HCT116 (cell line): Measurements from ENCODE around the gene TPR. TPM values are rescaled to one million over a fixed set of nuclear protein-coding genes. Genes with fewer than 3 reads are reported as not detected.

ENCODE experiments used
- ATAC-seq: fragments of 200-7000 bp; cut with Tn5 transposase; 2 replicates; pipeline ENCODE4 v1.9.1; 2020; ENCODE audit warnings: mild to moderate bottlenecking, moderate library complexity
- BruUV-seq: library from RNA; stranded (reverse); fragments of 400-500 nt; replicated peaks from 2 replicates; lab custom pipeline; 2021; lab: Mats Ljungman, UMichigan
- CTCF ChIA-PET: fragments of 300-600 bp; sonication (Branson Sonifier 250); formaldehyde crosslinking; loops from one replicate; lab custom pipeline; 2021; ENCODE audit warnings: antibody characterized with exemption; lab: Charles Lee
- POLR2A ChIA-PET: fragments of 300-600, 350-600 bp; sonication (Branson Sonifier 250); formaldehyde crosslinking; loops from one replicate; lab custom pipeline; 2021; ENCODE audit warnings: antibody characterized with exemption; lab: Charles Lee
- RAD21 ChIA-PET, 2 experiments: fragments of 300-600 bp; sonication (Branson Sonifier 250); formaldehyde crosslinking; loops; one replicate each; lab custom pipeline; 2023; ENCODE audit warnings: low total read pairs in 2 of 2; ENCODE audit not compliant: uncharacterized antibody in 2 of 2, unreplicated experiment in 2 of 2, low non-redundant PET in 1 of 2; lab: Charles Lee
- DNase-seq: peaks from one replicate; pipeline ENCODE4 v3.0.0-alpha.2; 2010; ENCODE audit warnings: low read depth, low spot score
- H2AFZ ChIP-seq: fragments of 200-600 bp; shearing (Covaris generic), sonication (generic); 2 replicates; pipeline ENCODE4 v1.6.1; 2017; ENCODE audit warnings: low read depth, mixed run types, mixed read lengths, antibody characterized with exemption, low read length; ENCODE audit not compliant: poor library complexity, severe bottlenecking
- H3K27ac ChIP-seq: 2 replicates; pipeline ENCODE4 v1.5.1; 2012; ENCODE audit warnings: low read depth, low read length
- H3K27me3 ChIP-seq: fragments of 200-600 bp; sonication (generic); 2 replicates; pipeline ENCODE4 v1.6.1; 2016; ENCODE audit warnings: mixed run types, low read length, mixed read lengths; ENCODE audit not compliant: insufficient read depth
- H3K36me3 ChIP-seq, 2 experiments: fragments of 200-500 bp in 1 of 2; fragments of 200-600 bp in 1 of 2; sonication (Bioruptor generic) in 1 of 2; sonication (generic) in 1 of 2; 2 replicates each; pipeline versions ENCODE4 v1.5.1 to v1.6.1; 2014 to 2016; ENCODE audit warnings: low read length in 2 of 2, inconsistent platforms in 1 of 2, mixed read lengths in 1 of 2, mixed run types in 1 of 2; ENCODE audit not compliant: insufficient read depth in 2 of 2, control insufficient read depth in 1 of 2
- H3K4me1 ChIP-seq, 2 experiments: fragments of 200-600 bp in 1 of 2; sonication (generic) in 1 of 2; 2 replicates each; pipeline versions ENCODE4 v1.5.1 to v1.6.1; 2012 to 2017; ENCODE audit warnings: low read length in 2 of 2, inconsistent platforms in 1 of 2, mild to moderate bottlenecking in 1 of 2, mixed read lengths in 1 of 2, mixed run types in 1 of 2, moderate library complexity in 1 of 2; ENCODE audit not compliant: insufficient read depth in 2 of 2, control insufficient read depth in 1 of 2
- H3K4me2 ChIP-seq: fragments of 200-600 bp; sonication (generic); 2 replicates; pipeline ENCODE4 v1.6.1; 2017; ENCODE audit warnings: mixed run types, low read length, mixed read lengths
- H3K4me3 ChIP-seq, 2 experiments: fragments of 200-600 bp in 1 of 2; sonication (generic) in 1 of 2; replicated peaks in 1 of 2; 2 replicates each; pipeline ENCODE4 v1.5.1; 2011 to 2016; ENCODE audit warnings: low read length in 2 of 2, control low read depth in 1 of 2, low read depth in 1 of 2, mild to moderate bottlenecking in 1 of 2, mixed read lengths in 1 of 2, mixed run types in 1 of 2
- H3K79me2 ChIP-seq: fragments of 200-600 bp; sonication (generic); 2 replicates; pipeline ENCODE4 v1.6.1; 2017; ENCODE audit warnings: mild to moderate bottlenecking, mixed run types, low read length, moderate library complexity, mixed read lengths; ENCODE audit not compliant: insufficient read depth
- H3K9ac ChIP-seq: fragments of 200-600 bp; sonication (generic); 2 replicates; pipeline ENCODE4 v1.6.1; 2016; ENCODE audit warnings: low read length, mixed read lengths
- H3K9me2 ChIP-seq: fragments of 200-600 bp; sonication (generic), shearing (Covaris generic); 2 replicates; pipeline ENCODE4 v1.6.1; 2017; ENCODE audit warnings: mixed run types, mild to moderate bottlenecking, moderate library complexity; ENCODE audit not compliant: insufficient read depth
- H3K9me3 ChIP-seq, 2 experiments: fragments of 200-500 bp in 1 of 2; fragments of 200-600 bp in 1 of 2; sonication (Bioruptor generic) in 1 of 2; sonication (generic) in 1 of 2; 2 replicates each; pipeline ENCODE4 v1.6.1; 2014 to 2017; ENCODE audit warnings: low read length in 2 of 2, mixed read lengths in 2 of 2, inconsistent platforms in 1 of 2, low read depth in 1 of 2, mild to moderate bottlenecking in 1 of 2, mixed run types in 1 of 2, moderate library complexity in 1 of 2; ENCODE audit not compliant: control insufficient read depth in 1 of 2, insufficient read depth in 1 of 2
- H4K20me1 ChIP-seq: fragments of 200-600 bp; sonication (generic), shearing (Covaris generic); 2 replicates; pipeline ENCODE4 v1.6.1; 2017; ENCODE audit warnings: mixed run types, mild to moderate bottlenecking, moderate library complexity; ENCODE audit not compliant: insufficient read depth
- ATF3 ChIP-seq: IDR thresholded peaks from 2 replicates; pipeline ENCODE4 v1.6.1; 2012
- CBX3 ChIP-seq: IDR thresholded peaks from 2 replicates; pipeline ENCODE4 v1.6.1; 2012; ENCODE audit warnings: low read depth
- CEBPB ChIP-seq: IDR thresholded peaks from 2 replicates; pipeline ENCODE4 v1.6.1; 2012; ENCODE audit warnings: low read depth
- CTCF ChIP-seq, 3 experiments: fragments of 200-600 bp in 1 of 3; sonication (generic) in 1 of 3; IDR thresholded peaks in 2 of 3; conservative IDR thresholded peaks in 1 of 3; 2 replicates each; pipeline ENCODE4 v1.5.1; 2012 to 2017; ENCODE audit warnings: low read depth in 2 of 3, low read length in 2 of 3, antibody characterized with exemption in 1 of 3, borderline replicate concordance in 1 of 3, control low read depth in 1 of 3, mild to moderate bottlenecking in 1 of 3, mixed read lengths in 1 of 3, mixed run types in 1 of 3, moderate library complexity in 1 of 3; ENCODE audit not compliant: insufficient read depth in 1 of 3
- EZH2 ChIP-seq: fragments of 200-600 bp; sonication (generic); IDR thresholded peaks from 2 replicates; pipeline ENCODE4 v1.6.1; 2017; ENCODE audit warnings: antibody characterized with exemption, mixed run types
- FOSL1 ChIP-seq: IDR thresholded peaks from 2 replicates; pipeline ENCODE4 v1.6.1; 2012; ENCODE audit warnings: low read depth
- MAX ChIP-seq: IDR thresholded peaks from 2 replicates; pipeline ENCODE4 v1.6.1; 2012
- POLR2A ChIP-seq: IDR thresholded peaks from 2 replicates; pipeline ENCODE4 v1.7.0; 2011; ENCODE audit warnings: borderline replicate concordance; ENCODE audit not compliant: insufficient read depth, insufficient read length; ENCODE audit errors: extremely low read depth
- POLR2AphosphoS5 ChIP-seq: IDR thresholded peaks from 2 replicates; pipeline ENCODE4 v1.6.1; 2011; ENCODE audit warnings: mild to moderate bottlenecking, low read depth, low read length, moderate library complexity
- REST ChIP-seq: IDR thresholded peaks from 2 replicates; pipeline ENCODE4 v1.6.1; 2012; ENCODE audit warnings: low read depth
- SIN3A ChIP-seq: IDR thresholded peaks from 2 replicates; pipeline ENCODE4 v1.6.1; 2012; ENCODE audit warnings: low read depth
- TCF7L2 ChIP-seq: IDR thresholded peaks from 2 replicates; pipeline ENCODE4 v1.7.0; 2011; ENCODE audit warnings: borderline replicate concordance, inconsistent platforms; ENCODE audit not compliant: insufficient read depth, insufficient read length; ENCODE audit errors: extremely low read depth
- YY1 ChIP-seq: IDR thresholded peaks from 2 replicates; pipeline ENCODE4 v1.6.1; 2011; ENCODE audit warnings: low read length, low read depth, moderate library complexity, mild to moderate bottlenecking; ENCODE audit not compliant: insufficient replicate concordance; ENCODE audit errors: extremely low read depth
- ZBTB33 ChIP-seq: IDR thresholded peaks from 2 replicates; pipeline ENCODE4 v1.6.1; 2011; ENCODE audit warnings: mild to moderate bottlenecking, low read length, moderate library complexity; ENCODE audit not compliant: insufficient replicate concordance; ENCODE audit errors: extremely low read depth
- intact Hi-C: fragments of 100-400 bp; cut with micrococcal nuclease; formaldehyde crosslinking; loops from 2 replicates; pipeline ENCODE4 v1.10.0; 2022
- total RNA-seq: library from RNA; stranded (reverse); gene quantifications from one replicate; pipeline ENCODE4 v1.2.1, GENCODE V29; 2021; ENCODE audit not compliant: unreplicated experiment

Gene TPR
- total RNA-seq, 1 experiment from 2014 or later, result 131 TPM

- no peak for DNase-seq
- TF ChIP-seq CTCF (IDR thresholded peaks at IDR 0.05 in 2 of 3, conservative IDR thresholded peaks at IDR 0.05 in 1 of 3; ENCODE audit: borderline replicate concordance in 1 of 3, insufficient read depth in 1 of 3, low read depth in 2 of 3, low read length in 2 of 3), result no peak
- TF ChIP-seq POLR2A, result no peak
- TF ChIP-seq REST, result no peak
- TF ChIP-seq CEBPB, result no peak
- no peak for TF ChIP-seq POLR2AphosphoS5
- TF ChIP-seq CBX3, result no peak
- TF ChIP-seq FOSL1, result no peak
- no peak for TF ChIP-seq ATF3
- TF ChIP-seq EZH2, result no peak
- TF ChIP-seq MAX, result no peak
- TF ChIP-seq YY1, result no peak
- TF ChIP-seq ZBTB33, result no peak
- TF ChIP-seq TCF7L2, result no peak
- no peak for TF ChIP-seq SIN3A
- ATAC-seq, result no peak
- intact Hi-C loops, result no loop called here
- Histone ChIP-seq H3K9me2 (no peaks in the 10 kb centered on the region), H3K9me3 (no peaks in the 10 kb centered on the region), H3K27me3 (no peaks in the 10 kb centered on the region), H3K79me2 (no peaks in the 10 kb centered on the region), H4K20me1 (no peaks in the 10 kb centered on the region), H3K4me3 (no peak overlapping the region), H2AFZ (no peak overlapping the region), H3K27ac (no peak overlapping the region), H3K4me2 (no peak overlapping the region), H3K4me1 (no peaks in the 10 kb centered on the region), H3K9ac (no peak overlapping the region), H3K36me3 (no peaks in the 10 kb centered on the region)
- CTCF ChIA-PET, result no interaction called here
- POLR2A ChIA-PET, result no interaction called here
- BruUV-seq, result no TSS peak
- RAD21 ChIA-PET, result no interaction called here
Observed at GRCh38 chr1:186271032-186271431, 104.0 kb downstream of the TPR start.
